ENCODE data around the gene AOAH.

AOAH gene

GRCh38 chr7:36633377-36633776 is 90.9 kb downstream of the AOAH start:
- no peak for DNase-seq (ENCODE audit: low read depth in 2 of 2)

- no peak for DNase-seq (ENCODE audit: low read depth in 2 of 2)
These were observed 94.1 kb downstream of the AOAH start for GRCh38 chr7:36630112-36630650.

GRCh38 chr7:36629351-36629750 is 94.9 kb downstream of the AOAH start:
- DNase-seq (ENCODE audit: low read depth in 2 of 2) = no peak

- no peak for DNase-seq (ENCODE audit: low read depth in 2 of 2)
These were observed 96.5 kb downstream of the AOAH start for GRCh38 chr7:36627836-36628235.

GRCh38 chr7:36626111-36626510 is 98.2 kb downstream of the AOAH start:
- no peak for DNase-seq (ENCODE audit: low read depth in 2 of 2)

GRCh38 chr7:36625247-36625646 is 99.0 kb downstream of the AOAH start:
- DNase-seq (ENCODE audit: low read depth in 2 of 2) = no peak

- no peak for DNase-seq (ENCODE audit: low read depth in 2 of 2)
These were observed 101.0 kb downstream of the AOAH start for GRCh38 chr7:36623247-36623646.

- DNase-seq (ENCODE audit: low read depth in 2 of 2) = no peak
These were observed 102.9 kb downstream of the AOAH start for GRCh38 chr7:36621396-36621795.

GRCh38 chr7:36620166-36620708 is 104.1 kb downstream of the AOAH start:
- no peak for DNase-seq (ENCODE audit: low read depth in 2 of 2)

- no peak for DNase-seq (ENCODE audit: low read depth in 2 of 2)
These were observed 106.9 kb downstream of the AOAH start for GRCh38 chr7:36617408-36617807.

GRCh38 chr7:36615852-36616540 is 108.3 kb downstream of the AOAH start:
- DNase-seq (ENCODE audit: low read depth in 2 of 2) = no peak

- no peak for DNase-seq (ENCODE audit: low read depth in 2 of 2)
These were observed 109.3 kb downstream of the AOAH start for GRCh38 chr7:36614959-36615358.

GRCh38 chr7:36613031-36613614 is 111.2 kb downstream of the AOAH start:
- no peak for DNase-seq (ENCODE audit: low read depth in 2 of 2)

GRCh38 chr7:36611703-36612102 is 112.6 kb downstream of the AOAH start:
- no peak for DNase-seq (ENCODE audit: low read depth in 2 of 2)

GRCh38 chr7:36607721-36608095 is 116.6 kb downstream of the AOAH start:
- DNase-seq (ENCODE audit: low read depth in 2 of 2) = no peak

GRCh38 chr7:36606976-36607720 is 117.1 kb downstream of the AOAH start:
- DNase-seq (ENCODE audit: low read depth in 2 of 2) = no peak

GRCh38 chr7:36606153-36606975 is 117.9 kb downstream of the AOAH start:
- DNase-seq (ENCODE audit: low read depth in 2 of 2) = no peak

- no peak for DNase-seq (ENCODE audit: low read depth in 2 of 2)
These were observed 118.8 kb downstream of the AOAH start for GRCh38 chr7:36605261-36606051.

GRCh38 chr7:36604806-36605205 is 119.5 kb downstream of the AOAH start:
- no peak for DNase-seq (ENCODE audit: low read depth in 2 of 2)

- no peak for DNase-seq (ENCODE audit: low read depth in 2 of 2)
These were observed 121.1 kb downstream of the AOAH start for GRCh38 chr7:36602934-36603887.

Measured in stimulated activated CD8-positive, alpha-beta memory T cell treated with anti-CD3 and anti-CD28 coated beads, Interleukin-2, amount 100 ng/mL, for 1 hour (primary cell).